SH-SY5Y (cell line): ENCODE results near the gene SHISA9.

Experiments
- GATA2 ChIP-seq: IDR thresholded peaks from 2 replicates; pipeline ENCODE4 v1.6.1; 2011; ENCODE audit warnings: mild to moderate bottlenecking, low read depth, low read length
- GATA3 ChIP-seq: IDR thresholded peaks from 2 replicates; pipeline ENCODE4 v1.6.1; 2011; ENCODE audit warnings: low read depth, mild to moderate bottlenecking, low read length, moderate library complexity

Gene SHISA9

DNA sequence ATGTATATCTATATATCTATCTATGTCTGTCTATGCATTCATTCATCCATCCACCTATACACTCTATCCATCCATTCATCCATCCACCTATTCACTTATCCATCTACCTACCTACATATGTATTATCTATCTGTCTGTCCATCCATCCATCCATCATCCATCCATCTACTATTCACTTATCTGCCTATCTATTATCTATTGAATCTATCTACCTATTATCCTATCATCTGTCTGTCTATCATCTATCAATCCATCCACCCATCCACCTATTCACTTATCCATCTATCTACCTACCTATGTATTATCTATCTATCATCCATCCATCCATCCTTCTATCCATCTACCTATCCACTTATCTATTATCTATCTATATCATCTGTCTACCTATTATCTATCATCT is 302.3 kb downstream of the SHISA9 start:
- TF ChIP-seq GATA2 (no peak), GATA3 (no peak)

DNA sequence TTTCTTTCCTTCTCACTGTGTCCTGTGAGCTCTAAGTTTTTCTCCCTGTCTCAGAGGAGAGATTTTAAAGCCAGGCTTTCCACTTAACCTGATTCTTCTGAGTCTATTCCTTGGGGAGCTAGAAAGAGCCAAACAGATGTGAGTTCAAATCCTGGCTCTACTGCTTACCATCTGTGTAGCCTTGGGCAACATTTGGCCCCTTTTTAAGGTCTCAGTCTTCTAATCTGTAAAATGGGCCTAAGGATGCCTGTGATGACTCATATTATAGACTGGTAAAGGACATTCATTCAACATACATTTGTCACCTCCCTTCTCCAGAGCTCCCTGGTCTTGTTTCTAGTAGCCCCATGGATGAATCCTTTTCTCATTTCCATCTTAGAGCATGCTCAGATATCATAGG is 304.0 kb downstream of the SHISA9 start:
- no peak for TF ChIP-seq GATA3
- no peak for TF ChIP-seq GATA2

- TF ChIP-seq GATA3 (no peak), GATA2 (no peak)
Observed at GRCh38 chr16:13206606-13207005, 305.2 kb downstream of the SHISA9 start.

DNA sequence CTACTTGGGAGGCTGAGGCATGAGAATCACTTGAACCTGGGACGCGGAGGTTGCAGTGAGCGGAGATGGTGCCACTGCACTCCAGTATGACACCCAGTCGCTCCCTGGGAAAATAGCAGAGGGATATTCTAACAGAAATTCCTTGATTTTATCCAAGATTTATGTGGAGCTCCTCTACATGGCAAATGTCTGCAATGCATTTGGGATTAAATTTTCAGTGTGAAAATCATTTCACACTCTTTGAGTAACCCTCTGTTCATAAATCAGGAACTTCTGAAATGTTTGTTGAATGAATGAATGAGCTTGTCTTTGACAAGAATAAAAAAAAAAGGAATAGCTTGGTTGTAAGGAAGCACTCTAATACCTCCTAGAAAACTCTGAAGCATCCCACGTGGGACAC is 305.8 kb downstream of the SHISA9 start:
- TF ChIP-seq GATA3 (no peak), GATA2 (no peak)

- no peak for TF ChIP-seq GATA2
- TF ChIP-seq GATA3, result no peak
Observed at GRCh38 chr16:13223666-13224065, 322.3 kb downstream of the SHISA9 start.

DNA sequence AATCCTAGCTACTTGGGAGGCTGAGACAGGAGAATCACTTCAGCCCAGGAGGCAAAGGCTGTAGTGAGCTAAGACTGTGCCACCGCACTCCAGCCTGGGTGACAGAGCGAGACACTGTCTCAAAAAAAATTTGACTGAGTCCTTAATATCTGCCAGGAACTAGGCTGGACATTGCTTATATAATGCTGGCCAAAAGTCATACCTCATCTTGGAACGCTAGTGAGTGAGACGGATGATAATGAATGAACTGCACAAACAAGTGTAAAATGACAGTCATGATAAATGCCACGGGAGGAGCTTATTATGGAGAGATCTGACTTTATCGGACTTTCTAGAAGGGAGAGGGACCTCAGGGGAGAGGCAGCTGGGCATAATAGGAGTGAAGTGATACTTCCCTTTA is 327.6 kb downstream of the SHISA9 start:
- TF ChIP-seq GATA3 (no peak), GATA2 (no peak)

- TF ChIP-seq GATA2 (no peak), GATA3 (no peak)
Observed at GRCh38 chr16:13231365-13231764, 330.0 kb downstream of the SHISA9 start.

DNA sequence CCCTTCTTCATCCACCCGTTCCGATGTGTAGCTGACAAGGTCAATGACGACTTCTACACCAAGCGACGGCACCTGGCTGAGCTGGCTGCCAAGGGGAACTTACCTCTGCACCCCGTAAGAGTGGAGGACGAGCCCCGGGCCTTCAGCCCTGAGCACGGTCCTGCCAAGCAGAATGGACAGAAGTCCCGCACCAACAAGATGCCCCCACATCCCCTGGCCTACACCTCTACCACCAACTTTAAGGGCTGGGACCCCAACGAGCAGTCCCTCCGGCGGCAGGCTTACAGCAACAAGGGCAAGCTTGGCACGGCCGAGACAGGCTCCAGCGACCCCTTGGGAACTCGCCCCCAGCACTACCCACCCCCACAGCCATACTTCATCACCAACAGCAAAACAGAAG is 333.6 kb downstream of the SHISA9 start:
- no peak for TF ChIP-seq GATA3
- TF ChIP-seq GATA2, result no peak

- TF ChIP-seq GATA2 (no peak), GATA3 (no peak)
Observed at GRCh38 chr16:13236308-13236707, 334.9 kb downstream of the SHISA9 start.

- TF ChIP-seq GATA3 (no peak), GATA2 (no peak)
Observed at GRCh38 chr16:13238182-13238581, 336.8 kb downstream of the SHISA9 start.

DNA sequence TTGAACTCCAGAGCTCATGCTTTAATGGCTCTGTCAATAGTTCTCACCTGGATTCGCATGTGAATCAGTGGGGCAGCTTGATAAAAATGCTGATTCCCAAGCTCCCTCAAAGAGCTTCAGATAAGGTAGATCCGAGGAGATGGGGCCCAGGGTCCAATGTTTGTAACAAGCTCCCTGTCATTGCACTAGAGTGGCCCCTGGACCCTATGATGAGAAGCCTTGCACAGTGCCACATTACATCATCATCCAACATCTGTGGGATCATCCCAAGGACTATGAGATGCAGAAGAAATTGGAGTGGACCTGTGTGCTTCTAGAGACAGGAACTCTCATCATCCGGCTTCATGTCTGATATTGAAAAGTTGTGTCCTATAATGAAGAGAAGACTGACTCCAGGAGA is 340.8 kb downstream of the SHISA9 start:
- TF ChIP-seq GATA3 (no peak), GATA2 (no peak)

DNA sequence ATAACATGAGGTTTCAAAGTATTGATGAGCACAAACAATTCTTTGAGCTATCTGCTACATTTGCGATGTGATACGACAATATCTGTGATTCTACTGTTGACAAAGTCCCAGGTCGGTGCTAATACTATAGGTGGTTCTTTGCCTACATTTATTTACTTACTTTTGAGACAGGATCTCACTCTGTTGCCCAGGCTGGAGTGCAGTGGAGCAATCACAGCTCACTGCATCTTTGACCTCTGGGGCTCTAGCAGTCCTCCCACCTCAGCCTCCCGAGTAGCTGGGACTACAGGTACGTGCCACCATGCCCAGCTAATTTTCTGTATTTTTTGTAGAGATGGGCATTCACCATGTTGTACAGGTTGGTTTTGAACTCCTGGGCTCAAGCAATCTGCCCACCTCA is 343.4 kb downstream of the SHISA9 start:
- TF ChIP-seq GATA3 (no peak), GATA2 (no peak)

GRCh38 chr16:13245713-13246377 is 344.4 kb downstream of the SHISA9 start:
- TF ChIP-seq GATA3 (no peak), GATA2 (no peak)

DNA sequence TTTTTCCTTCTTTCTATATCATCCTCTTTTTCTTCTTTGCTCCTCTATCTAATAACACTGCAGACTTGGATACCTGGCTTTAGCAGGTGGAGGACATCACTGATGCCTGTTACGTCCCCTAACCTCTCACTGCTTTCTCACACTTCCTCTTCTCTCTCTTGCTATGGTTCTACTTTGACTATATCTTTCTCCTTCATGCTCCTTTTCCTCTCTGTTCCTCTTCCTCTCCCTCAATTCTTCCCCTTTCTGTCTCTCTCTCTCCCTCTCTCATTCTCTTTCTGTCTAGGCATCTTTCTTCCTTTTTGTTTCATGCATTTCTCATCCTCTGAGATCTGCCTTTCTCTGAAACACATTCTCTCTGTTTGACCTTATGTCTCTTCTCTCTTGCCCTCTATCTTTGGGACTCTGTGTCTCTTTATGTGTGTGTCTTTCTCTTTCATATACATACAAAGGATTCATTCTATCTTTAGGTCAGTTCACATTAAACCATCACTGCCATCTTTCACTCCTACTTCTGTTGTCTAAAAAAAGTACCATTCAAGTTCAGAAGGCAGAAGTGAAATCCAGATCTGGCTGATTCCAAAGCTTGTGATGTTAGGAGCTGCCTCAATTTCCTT is 353.7 kb downstream of the SHISA9 start:
- TF ChIP-seq GATA3 (no peak), GATA2 (no peak)

GRCh38 chr16:13262270-13263090 is 361.1 kb downstream of the SHISA9 start:
- TF ChIP-seq GATA3 (no peak), GATA2 (no peak)
